ENCODE results near the gene FBLN2.

DNA sequence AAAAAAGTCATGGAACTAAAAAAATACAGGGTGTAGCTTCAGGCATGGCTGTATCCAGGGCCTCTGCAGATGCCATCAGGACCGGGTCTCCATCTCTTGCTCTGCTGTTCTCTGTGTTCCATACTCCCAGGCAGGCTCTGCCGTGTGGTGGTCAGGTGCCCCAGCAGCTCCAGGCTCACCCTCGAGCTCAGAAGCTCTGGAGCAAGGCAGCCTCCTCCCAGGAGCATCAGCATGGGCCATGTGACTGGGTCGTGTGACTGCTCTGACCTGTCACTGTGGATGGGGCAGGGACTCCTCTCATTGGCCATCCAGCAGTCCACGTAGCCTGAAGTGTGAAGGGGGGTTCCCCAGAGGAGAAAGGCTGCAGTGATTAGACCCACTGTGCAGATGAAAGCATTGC lies 8.5 kb downstream of the FBLN2 start:
- TF ChIP-seq, protein P1, sequence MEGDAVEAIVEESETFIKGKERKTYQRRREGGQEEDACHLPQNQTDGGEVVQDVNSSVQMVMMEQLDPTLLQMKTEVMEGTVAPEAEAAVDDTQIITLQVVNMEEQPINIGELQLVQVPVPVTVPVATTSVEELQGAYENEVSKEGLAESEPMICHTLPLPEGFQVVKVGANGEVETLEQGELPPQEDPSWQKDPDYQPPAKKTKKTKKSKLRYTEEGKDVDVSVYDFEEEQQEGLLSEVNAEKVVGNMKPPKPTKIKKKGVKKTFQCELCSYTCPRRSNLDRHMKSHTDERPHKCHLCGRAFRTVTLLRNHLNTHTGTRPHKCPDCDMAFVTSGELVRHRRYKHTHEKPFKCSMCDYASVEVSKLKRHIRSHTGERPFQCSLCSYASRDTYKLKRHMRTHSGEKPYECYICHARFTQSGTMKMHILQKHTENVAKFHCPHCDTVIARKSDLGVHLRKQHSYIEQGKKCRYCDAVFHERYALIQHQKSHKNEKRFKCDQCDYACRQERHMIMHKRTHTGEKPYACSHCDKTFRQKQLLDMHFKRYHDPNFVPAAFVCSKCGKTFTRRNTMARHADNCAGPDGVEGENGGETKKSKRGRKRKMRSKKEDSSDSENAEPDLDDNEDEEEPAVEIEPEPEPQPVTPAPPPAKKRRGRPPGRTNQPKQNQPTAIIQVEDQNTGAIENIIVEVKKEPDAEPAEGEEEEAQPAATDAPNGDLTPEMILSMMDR (IDR thresholded peaks at IDR 0.05), result no peak
- TF ChIP-seq ZFX (IDR thresholded peaks at IDR 0.05; ENCODE audit: borderline replicate concordance), result no peak

Data from 22Rv1 (cell line).